WTC11 (cell line): ENCODE results near the gene MYOF.

Source experiments
- ATF3 ChIP-seq: sonication (generic); formaldehyde crosslinking; conservative IDR thresholded peaks from 2 replicates; pipeline ENCODE4 v1.8.1; 2022; ENCODE audit warnings: mild to moderate bottlenecking, missing genetic modification reagents
- CREM ChIP-seq: sonication (generic); formaldehyde crosslinking; IDR thresholded peaks from 2 replicates; pipeline ENCODE4 v1.8.1; 2022; ENCODE audit warnings: mild to moderate bottlenecking, missing genetic modification reagents, moderate library complexity
- CTCF ChIP-seq: fragments of 200-600 bp; IDR thresholded peaks from 2 replicates; pipeline ENCODE4 v1.8.0; 2022; ENCODE audit warnings: antibody characterized with exemption
- E2F1 ChIP-seq: sonication (generic); formaldehyde crosslinking; IDR thresholded peaks from 2 replicates; pipeline ENCODE4 v1.8.0; 2022; ENCODE audit warnings: mild to moderate bottlenecking, missing genetic modification reagents
- E2F5 ChIP-seq: sonication (generic); formaldehyde crosslinking; IDR thresholded peaks from 2 replicates; pipeline ENCODE4 v1.8.1; 2022; ENCODE audit warnings: mild to moderate bottlenecking, moderate library complexity, missing genetic modification reagents
- ELF4 ChIP-seq: sonication (generic); formaldehyde crosslinking; IDR thresholded peaks from 2 replicates; pipeline ENCODE4 v1.8.1; 2022; ENCODE audit warnings: low read depth, mild to moderate bottlenecking, moderate library complexity, missing genetic modification reagents
- ESRRA ChIP-seq: sonication (generic); formaldehyde crosslinking; IDR thresholded peaks from 2 replicates; pipeline ENCODE4 v1.8.1; 2022; ENCODE audit warnings: mild to moderate bottlenecking, missing genetic modification reagents, borderline replicate concordance
- FOXK1 ChIP-seq: sonication (generic); formaldehyde crosslinking; IDR thresholded peaks from 2 replicates; pipeline ENCODE4 v1.8.0; 2022; ENCODE audit warnings: mild to moderate bottlenecking, moderate library complexity, missing genetic modification reagents
- HMGXB4 ChIP-seq: sonication (generic); formaldehyde crosslinking; IDR thresholded peaks from 2 replicates; pipeline ENCODE4 v1.8.1; 2023; ENCODE audit warnings: mild to moderate bottlenecking, moderate library complexity, missing genetic modification reagents
- NFE2L1 ChIP-seq: sonication (generic); formaldehyde crosslinking; IDR thresholded peaks from 2 replicates; pipeline ENCODE4 v1.8.1; 2023; ENCODE audit warnings: missing genetic modification reagents
- NFYB ChIP-seq: sonication (generic); formaldehyde crosslinking; conservative IDR thresholded peaks from 2 replicates; pipeline ENCODE4 v1.8.0; 2022; ENCODE audit warnings: low read depth, missing genetic modification reagents
- OVOL2 ChIP-seq: fragments of 250-450 bp; sonication (Bioruptor Pico); IDR thresholded peaks from 2 replicates; pipeline ENCODE4 v1.9.0; 2021; ENCODE audit warnings: mild to moderate bottlenecking, borderline replicate concordance
- USF1 ChIP-seq: sonication (generic); formaldehyde crosslinking; IDR thresholded peaks from 2 replicates; pipeline ENCODE4 v1.8.0; 2022; ENCODE audit warnings: mild to moderate bottlenecking, missing genetic modification reagents

- TF ChIP-seq CTCF (no peak), ATF3 (CRISPR knock-in tag) (no peak), E2F5 (no peak), E2F1 (CRISPR knock-in tag) (no peak), NFYB (CRISPR knock-in tag) (no peak), NFE2L1 (CRISPR knock-in tag) (no peak), HMGXB4 (no peak), ESRRA (CRISPR knock-in tag) (no peak), USF1 (CRISPR knock-in tag) (no peak), CREM (CRISPR knock-in tag) (no peak), FOXK1 (CRISPR knock-in tag) (no peak), OVOL2 (CRISPR knock-in tag) (no peak), ELF4 (CRISPR knock-in tag) (no peak)
Observed at GRCh38 chr10:93313798-93314197, 168.3 kb downstream of the MYOF start.
